ENCODE results near the gene RPS6KA3. TPM values are rescaled to one million over a fixed set of nuclear protein-coding genes. Genes with fewer than 3 reads are reported as not detected.

Gene RPS6KA3
- total and polyA plus RNA-seq, 2 donors (not counting 1 experiment from before 2014, with no cell fraction given): 17.0 to 63.0 TPM

- intact Hi-C loops (cut with micrococcal nuclease): loop anchor here (2.0 to 5.0 kb wide), 3 partner anchors 150 to 1463 kb away; partner anchors contain the start of gene BCLAF3
- no peaks in the 10 kb centered on the region for H3K27me3 ChIP-seq (replicated peaks in 1 of 4; ENCODE audit: control extremely low read depth in 1 of 4, control insufficient read depth in 3 of 4, insufficient read depth in 4 of 4, low read length in 3 of 4)
- Mint-ChIP-seq H3K27me3 (no peaks in the 10 kb centered on the region), H3K27ac (peak overlapping the region; percentile 37), H3K9me3 (ENCODE audit: insufficient read depth) (no peaks in the 10 kb centered on the region), H3K4me1 (peaks cover 24% of the 10 kb centered on the region), H3K4me3 (peak overlapping the region; percentile 87)
- DNase-seq (no peak), ATAC-seq (ENCODE audit: low read depth) (no peak)
- peak overlapping the region; percentile 79 for H2AFZ ChIP-seq (ENCODE audit: insufficient read depth, low read depth, low read length, poor library complexity, severe bottlenecking)
- H4K20me1 ChIP-seq (ENCODE audit: control insufficient read depth, insufficient read depth, low read length, poor library complexity, severe bottlenecking): peaks cover 15% of the 10 kb centered on the region
- ChIA-PET CTCF (interaction anchor here (1.0 kb wide), 1 partner anchor 235 kb away, joined by 3 read pairs; no protein-coding TSS in a partner anchor), POLR2A (no interaction called here)
- H3K27ac ChIP-seq (ENCODE audit: low read length in 2 of 2): peak overlapping the region in 1 of 2 donors; percentile 92
- peak overlapping the region; percentile 77 to 98 (median 86) for H3K4me3 ChIP-seq (ENCODE audit: control extremely low read depth in 1 of 5, extremely low read depth in 1 of 5, insufficient read depth in 1 of 5, low read depth in 2 of 5, low read length in 4 of 5)
- H3K79me2 ChIP-seq (ENCODE audit: control insufficient read depth, insufficient read depth, low read length): peaks cover 47% of the 10 kb centered on the region
- no CpG with 5 or more reads among the region's 3 CpGs for WGBS (ENCODE audit: insufficient coverage)
- peaks cover 1 to 11% of the 10 kb centered on the region in 2 experiments for H3K36me3 ChIP-seq (replicated peaks in 1 of 2; ENCODE audit: control extremely low read depth in 1 of 2, control insufficient read depth in 1 of 2, extremely low read depth in 1 of 2, insufficient read depth in 2 of 2, low read length in 1 of 2)
- H3K4me1 ChIP-seq (ENCODE audit: control insufficient read depth in 2 of 2, insufficient read depth in 2 of 2, low read length in 2 of 2): peaks cover 15 to 16% of the 10 kb centered on the region in 2 donors
- peak overlapping the region; percentile 96 for H3K9ac ChIP-seq (ENCODE audit: low read length)
- peak overlapping the region; percentile 91 for H3K4me2 ChIP-seq (replicated peaks; ENCODE audit: low read depth, low read length, poor library complexity, severe bottlenecking)
- no peaks in the 10 kb centered on the region for H3K9me3 ChIP-seq (ENCODE audit: control extremely low read depth in 1 of 3, control insufficient read depth in 2 of 3, insufficient read depth in 1 of 3, low read length in 2 of 3)
- TF ChIP-seq CTCF (IDR thresholded peaks at IDR 0.05) (no peak), EZH2 (IDR thresholded peaks at IDR 0.05; ENCODE audit: borderline replicate concordance, insufficient read depth, low read depth, low read length, poor library complexity, severe bottlenecking) (no peak)
Observed at GRCh38 chrX:20140420-20140819, 126.3 kb downstream of the RPS6KA3 start.

GRCh38 chrX:20139966-20140365 is 126.7 kb downstream of the RPS6KA3 start:
- Histone ChIP-seq H3K27me3 (replicated peaks in 1 of 4; ENCODE audit: control extremely low read depth in 1 of 4, control insufficient read depth in 3 of 4, insufficient read depth in 4 of 4, low read length in 3 of 4) (no peaks in the 10 kb centered on the region), H3K36me3 (replicated peaks in 1 of 2; ENCODE audit: control extremely low read depth in 1 of 2, control insufficient read depth in 1 of 2, extremely low read depth in 1 of 2, insufficient read depth in 2 of 2, low read length in 1 of 2) (peaks cover 1 to 15% of the 10 kb centered on the region in 2 experiments), H3K79me2 (ENCODE audit: control insufficient read depth, insufficient read depth, low read length) (peaks cover 47% of the 10 kb centered on the region), H3K9ac (ENCODE audit: low read length) (peak overlapping the region; percentile 96), H2AFZ (ENCODE audit: insufficient read depth, low read depth, low read length, poor library complexity, severe bottlenecking) (no peak overlapping the region), H4K20me1 (ENCODE audit: control insufficient read depth, insufficient read depth, low read length, poor library complexity, severe bottlenecking) (peaks cover 15% of the 10 kb centered on the region), H3K4me3 (ENCODE audit: control extremely low read depth in 1 of 5, extremely low read depth in 1 of 5, insufficient read depth in 1 of 5, low read depth in 2 of 5, low read length in 4 of 5) (peak overlapping the region in 1 of 5 experiments; percentile 94), H3K4me1 (ENCODE audit: control insufficient read depth in 2 of 2, insufficient read depth in 2 of 2, low read length in 2 of 2) (peaks cover 15 to 16% of the 10 kb centered on the region in 2 donors), H3K27ac (ENCODE audit: low read length in 2 of 2) (no peak overlapping the region), H3K4me2 (replicated peaks; ENCODE audit: low read depth, low read length, poor library complexity, severe bottlenecking) (peak overlapping the region; percentile 91), H3K9me3 (ENCODE audit: control extremely low read depth in 1 of 3, control insufficient read depth in 2 of 3, insufficient read depth in 1 of 3, low read length in 2 of 3) (no peaks in the 10 kb centered on the region)
- Mint-ChIP-seq H3K27me3 (no peaks in the 10 kb centered on the region), H3K9me3 (ENCODE audit: insufficient read depth) (no peaks in the 10 kb centered on the region), H3K4me1 (peaks cover 24% of the 10 kb centered on the region), H3K4me3 (peak overlapping the region; percentile 87), H3K27ac (no peak overlapping the region)
- DNase-seq: no peak
- no peak for TF ChIP-seq CTCF (IDR thresholded peaks at IDR 0.05)
- TF ChIP-seq EZH2 (IDR thresholded peaks at IDR 0.05; ENCODE audit: borderline replicate concordance, insufficient read depth, low read depth, low read length, poor library complexity, severe bottlenecking): no peak
- intact Hi-C loops (cut with micrococcal nuclease): loop anchor here (2.0 to 5.0 kb wide), 3 partner anchors 149 to 1463 kb away; partner anchors contain the start of gene BCLAF3
- WGBS (ENCODE audit: insufficient coverage): no CpG with 5 or more reads among the region's 2 CpGs
- ChIA-PET POLR2A (no interaction called here), CTCF (interaction anchor here (1.0 kb wide), 1 partner anchor 235 kb away, joined by 3 read pairs; no protein-coding TSS in a partner anchor)
- no peak for ATAC-seq (ENCODE audit: low read depth)
